GM19463 (cell line): ENCODE results near the gene SYNGR4.

Experiments used
- ATAC-seq: cut with Tn5 transposase; IDR thresholded peaks from one replicate; pipeline ENCODE4 v1.9.1; 2021; ENCODE audit warnings: mild to moderate bottlenecking, moderate library complexity; ENCODE audit not compliant: unreplicated experiment

The SYNGR4 gene

GRCh38 chr19:48341515-48342413 is 22.4 kb upstream of the SYNGR4 start:
- no peak for ATAC-seq

DNA sequence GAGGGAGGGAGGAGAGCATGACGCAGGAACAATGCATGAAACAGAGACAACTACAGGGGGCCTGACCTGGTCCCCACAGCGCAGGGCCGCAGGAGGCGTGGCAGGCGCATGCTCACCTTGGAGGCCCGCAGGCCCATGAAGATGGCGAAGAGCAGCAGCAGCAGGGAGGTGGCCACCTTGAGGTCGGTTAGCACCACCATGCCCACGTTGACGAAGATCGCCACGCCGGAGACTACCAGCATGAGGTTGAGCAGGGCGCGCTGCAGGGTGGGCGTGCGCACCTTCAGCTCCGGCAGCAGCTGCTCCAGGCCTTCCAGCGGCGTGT is 21.8 kb upstream of the SYNGR4 start:
- no peak for ATAC-seq

DNA sequence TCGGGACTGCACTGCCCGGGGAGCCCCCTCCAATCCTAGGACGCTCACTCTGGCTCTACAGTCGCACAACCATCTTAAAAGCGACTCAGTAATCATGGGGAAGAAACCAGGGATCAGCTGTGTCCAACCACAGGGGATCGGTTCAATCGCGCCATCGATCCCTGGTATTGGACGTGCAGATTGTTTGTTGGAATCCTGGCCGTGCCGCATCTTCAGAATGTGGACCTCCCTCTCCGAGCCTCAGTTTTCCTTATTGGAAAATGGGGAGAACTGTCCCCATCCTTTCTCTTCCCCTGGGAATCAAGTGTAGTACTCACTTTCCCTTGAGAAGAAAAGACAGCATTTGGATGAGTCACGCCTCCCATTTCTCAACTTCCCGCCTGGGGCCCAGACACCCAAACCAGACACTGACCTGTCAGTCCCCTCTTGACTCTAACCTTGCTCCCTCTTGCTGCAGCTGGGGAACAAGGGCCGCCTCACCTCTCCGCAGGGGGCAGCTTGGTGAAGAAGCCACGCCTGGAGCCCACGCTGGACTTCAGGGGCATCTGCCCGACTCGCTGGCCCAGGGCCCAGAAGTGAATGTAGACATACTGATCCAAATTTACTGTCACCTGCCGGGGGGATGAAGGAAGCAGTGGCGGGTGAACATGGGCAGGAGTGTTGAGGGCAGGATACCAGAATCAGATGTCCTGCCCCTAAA is 21.2 kb upstream of the SYNGR4 start:
- ATAC-seq = no peak

- ATAC-seq = no peak
These were observed 19.3 kb upstream of the SYNGR4 start for GRCh38 chr19:48344892-48345291.

DNA sequence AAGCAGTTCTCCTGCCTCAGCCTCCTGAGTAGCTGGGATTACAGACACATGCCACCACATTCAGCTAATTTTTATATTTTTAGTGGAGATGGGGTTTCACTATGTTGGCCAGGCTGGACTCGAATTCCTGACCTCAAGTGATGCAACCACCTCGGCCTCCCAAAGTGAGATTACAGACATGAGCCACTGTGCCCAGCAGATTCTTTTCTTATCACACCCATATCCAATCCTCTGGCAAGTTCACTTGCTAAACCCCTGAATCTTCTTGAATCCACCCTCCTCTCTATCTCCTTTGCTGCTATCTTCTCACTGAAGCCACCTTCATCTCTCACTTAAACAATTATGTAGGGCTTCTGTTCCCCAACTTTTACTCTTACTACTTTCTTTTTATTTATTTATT is 18.0 kb upstream of the SYNGR4 start:
- no peak for ATAC-seq

GRCh38 chr19:48348045-48348444 is 16.1 kb upstream of the SYNGR4 start:
- no peak for ATAC-seq

DNA sequence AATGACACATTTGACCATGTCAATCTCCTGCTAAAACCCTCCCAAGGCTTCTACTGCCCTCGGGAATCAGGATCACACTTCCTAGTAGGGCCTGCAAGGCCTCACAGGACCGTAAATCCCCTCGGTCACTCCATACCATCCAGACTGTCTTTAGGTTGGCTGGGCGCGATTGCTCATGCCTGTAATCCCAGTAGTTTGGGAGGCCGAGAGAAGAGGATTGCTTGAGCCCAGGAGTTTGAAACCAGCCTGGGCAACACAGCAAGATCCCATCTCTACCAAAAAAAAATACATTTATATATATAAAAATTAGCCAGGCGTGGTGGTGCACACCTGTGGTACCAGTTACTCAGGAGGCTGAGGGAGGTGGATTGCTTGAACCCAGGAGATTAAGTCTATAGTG is 15.4 kb upstream of the SYNGR4 start:
- ATAC-seq = no peak

GRCh38 chr19:48350856-48351255 is 13.3 kb upstream of the SYNGR4 start:
- ATAC-seq = no peak

GRCh38 chr19:48351341-48351752 is 12.8 kb upstream of the SYNGR4 start:
- ATAC-seq = no peak

GRCh38 chr19:48353677-48354076 is 10.5 kb upstream of the SYNGR4 start:
- no peak for ATAC-seq

DNA sequence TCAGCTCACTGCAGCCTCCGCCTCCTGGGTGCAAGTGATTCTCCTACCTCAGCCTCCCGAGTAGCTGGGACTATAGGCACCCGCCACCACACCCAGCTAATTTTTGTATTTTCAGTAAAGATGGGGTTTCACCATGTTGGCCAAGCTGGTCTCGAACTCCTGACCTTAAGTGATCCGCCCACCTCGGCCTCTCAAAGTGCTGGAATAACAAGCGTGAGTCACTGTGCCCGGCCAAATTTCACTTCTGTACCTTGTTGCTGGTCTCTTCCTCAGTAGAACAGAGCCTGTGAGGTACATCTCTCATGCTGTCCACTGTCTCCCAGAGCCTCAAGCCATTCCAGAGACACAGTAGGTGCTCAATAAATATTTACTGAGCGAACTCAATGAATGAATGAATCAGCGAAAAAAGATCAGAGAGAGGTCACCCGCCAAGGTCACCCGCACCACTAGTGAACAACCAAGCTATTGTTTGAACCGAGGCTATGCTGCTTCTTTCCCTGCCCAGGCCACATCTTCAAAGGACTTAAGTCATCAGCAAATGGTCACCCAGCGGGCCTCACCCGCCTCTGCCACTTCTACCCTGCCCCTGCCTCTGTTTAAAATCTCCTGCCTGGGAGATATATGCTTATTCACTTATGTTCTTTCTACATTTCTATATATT is 9.7 kb upstream of the SYNGR4 start:
- ATAC-seq = no peak

- ATAC-seq = no peak
These were observed 8.7 kb upstream of the SYNGR4 start for GRCh38 chr19:48355365-48355954.

DNA sequence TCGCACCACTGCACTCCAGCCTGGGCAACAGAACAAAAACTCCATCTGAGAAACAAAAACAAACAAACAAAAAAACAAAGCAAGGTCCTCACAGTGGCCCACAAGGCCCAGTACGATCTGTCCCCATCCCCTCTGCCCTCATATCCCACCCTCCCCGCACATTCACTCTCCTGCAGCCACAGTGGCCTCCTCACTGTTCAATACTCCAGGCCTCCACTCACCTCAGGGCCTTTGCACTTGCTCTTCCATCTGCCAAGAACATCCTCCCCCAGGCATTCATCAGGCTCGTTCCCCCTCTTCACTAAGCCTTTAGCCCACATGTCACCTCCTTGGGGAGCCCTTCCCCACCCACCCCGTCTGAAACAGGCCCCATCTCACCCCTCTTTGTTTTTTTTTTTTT is 5.0 kb upstream of the SYNGR4 start:
- ATAC-seq = no peak

GRCh38 chr19:48361912-48362311 is 2.3 kb upstream of the SYNGR4 start:
- no peak for ATAC-seq

DNA sequence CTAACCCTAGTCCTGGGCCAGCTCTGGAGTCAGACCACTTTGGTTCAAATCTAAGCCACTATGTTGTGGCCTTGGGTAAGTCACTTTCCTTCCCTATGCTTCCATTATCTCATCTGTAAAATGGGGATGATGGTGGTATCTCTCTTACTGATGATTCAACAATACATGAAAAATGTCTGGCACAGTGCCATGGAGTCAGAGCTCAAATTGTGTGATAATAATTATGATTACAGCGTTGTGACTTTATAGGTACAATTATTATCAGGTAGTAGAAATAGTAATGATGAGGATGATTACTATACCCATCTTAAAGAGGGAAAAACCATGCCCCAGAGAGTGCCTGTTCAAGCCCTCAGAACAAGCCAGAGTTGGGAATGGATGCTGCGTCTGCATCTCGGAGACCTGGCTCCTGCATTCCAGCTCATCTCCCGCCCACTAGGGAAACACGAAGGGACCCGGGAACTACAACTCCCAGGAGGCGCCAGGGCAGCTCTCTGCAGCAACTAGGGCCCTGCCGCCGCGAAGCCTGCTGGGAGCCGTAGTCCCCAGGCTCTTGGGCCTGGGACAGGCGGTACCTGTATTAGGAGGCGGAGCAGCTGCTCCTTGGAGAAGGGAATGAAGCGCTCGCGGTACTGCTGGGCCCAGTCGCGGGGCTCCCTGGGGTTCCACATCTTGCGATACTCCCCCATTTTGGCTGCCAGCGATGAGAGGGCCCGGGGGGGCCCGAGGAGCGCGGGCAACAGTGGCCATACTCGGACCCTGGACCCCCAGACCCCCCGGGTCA is 1.3 kb upstream of the SYNGR4 start:
- ATAC-seq = peak; percentile 59

DNA sequence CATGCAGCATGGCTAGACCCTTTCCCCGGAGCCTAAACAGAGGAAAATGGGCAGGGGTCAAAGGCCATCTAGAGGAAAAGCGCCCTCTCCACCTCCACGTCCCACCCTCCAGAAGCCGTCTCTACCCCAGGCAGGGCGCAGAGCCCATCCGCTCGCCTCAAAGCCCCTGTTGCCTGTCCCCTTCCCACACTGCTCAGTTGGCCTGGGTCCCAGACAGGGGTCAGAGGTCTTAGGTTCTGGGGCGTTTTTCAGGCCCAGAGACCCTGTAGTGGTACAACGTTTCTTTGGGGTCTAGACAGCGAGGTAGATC is 712 bp upstream of the SYNGR4 start:
- no peak for ATAC-seq

DNA sequence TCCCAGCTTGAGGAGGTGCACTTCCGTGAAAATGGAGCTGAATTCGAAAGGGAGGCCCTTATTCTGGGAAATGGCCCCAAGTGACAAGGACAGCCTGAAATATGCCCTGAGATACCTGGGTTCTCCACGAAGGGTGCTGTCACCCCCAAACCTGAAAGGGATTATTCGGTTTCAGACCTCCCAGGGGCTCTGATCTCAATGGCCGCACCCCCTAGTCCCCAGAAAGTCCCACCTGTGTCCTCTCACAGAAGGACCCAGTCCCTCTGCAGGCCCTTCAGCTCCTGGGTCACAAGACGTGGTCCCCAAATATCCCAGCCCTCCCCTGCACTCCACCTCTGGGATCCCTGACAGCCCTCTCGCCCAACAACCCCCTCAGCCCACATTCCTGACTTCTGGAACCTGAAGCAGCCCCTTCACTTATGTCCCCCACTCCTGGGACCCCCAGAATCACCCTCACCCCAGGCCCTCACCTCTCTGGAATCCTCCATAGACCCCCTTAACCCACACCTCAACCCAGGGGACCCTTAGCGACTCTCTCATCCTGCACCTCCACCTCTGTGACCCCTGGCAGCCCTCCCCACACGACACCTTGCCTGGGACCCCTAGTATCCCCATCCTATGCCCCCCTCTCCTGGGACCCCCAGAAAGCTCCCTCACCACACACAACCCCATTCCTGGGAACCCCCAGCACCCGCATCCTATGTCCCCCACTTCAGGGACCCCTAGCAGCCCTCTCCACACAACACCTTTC is 606 bp downstream of the SYNGR4 start:
- ATAC-seq = no peak

GRCh38 chr19:48365602-48366001 is 1.4 kb downstream of the SYNGR4 start:
- no peak for ATAC-seq

DNA sequence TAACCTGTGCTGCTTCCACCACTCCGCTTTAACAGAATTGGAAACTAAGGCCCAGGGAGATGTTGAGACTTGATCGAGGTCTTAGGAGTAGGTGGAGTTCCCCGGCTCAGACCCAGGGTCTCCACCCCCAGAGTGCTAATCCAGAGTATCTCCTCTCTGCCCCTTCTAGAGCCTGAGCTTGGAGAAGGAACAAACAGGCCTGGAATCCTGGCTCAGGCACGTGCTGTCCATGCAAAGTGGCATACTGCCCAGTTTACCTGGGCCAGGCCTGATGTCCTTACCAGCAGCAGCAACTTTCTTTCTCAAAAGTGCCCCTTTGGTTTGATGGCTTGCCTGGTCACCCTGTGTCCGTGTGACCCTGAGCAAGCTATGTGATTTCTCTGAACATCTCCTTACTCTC is 3.7 kb downstream of the SYNGR4 start:
- no peak for ATAC-seq

DNA sequence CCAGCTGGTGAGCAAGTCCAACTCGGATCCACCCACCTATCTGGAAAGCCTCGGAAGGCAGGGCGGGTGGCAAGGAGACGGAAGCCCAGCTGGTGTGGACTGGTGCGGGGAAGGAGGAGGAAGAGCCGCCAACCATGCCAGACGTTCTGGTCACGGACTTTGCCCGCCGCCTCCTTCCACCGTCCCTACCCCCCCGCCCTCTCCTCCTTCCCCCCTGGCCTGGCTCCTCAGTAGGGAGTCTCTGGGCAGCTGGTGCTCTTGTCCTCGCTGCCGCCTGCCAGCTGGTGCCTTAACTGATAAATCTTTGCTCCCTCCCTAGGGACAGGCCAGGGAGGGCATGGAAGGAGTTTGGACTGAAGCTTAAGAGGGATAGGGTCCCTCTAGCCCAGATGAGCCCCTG is 4.8 kb downstream of the SYNGR4 start:
- ATAC-seq = no peak
